ENCODE data around the gene DBNL. TPM values are rescaled to one million over a fixed set of nuclear protein-coding genes. Genes with fewer than 3 reads are reported as not detected.
A peak's percentile ranks its signal among the peaks of the same experiment; 100 is the strongest.

Gene DBNL
- total RNA-seq, 6 donors from 2014 or later = 81.8 to 169 (median 130) TPM

DNA sequence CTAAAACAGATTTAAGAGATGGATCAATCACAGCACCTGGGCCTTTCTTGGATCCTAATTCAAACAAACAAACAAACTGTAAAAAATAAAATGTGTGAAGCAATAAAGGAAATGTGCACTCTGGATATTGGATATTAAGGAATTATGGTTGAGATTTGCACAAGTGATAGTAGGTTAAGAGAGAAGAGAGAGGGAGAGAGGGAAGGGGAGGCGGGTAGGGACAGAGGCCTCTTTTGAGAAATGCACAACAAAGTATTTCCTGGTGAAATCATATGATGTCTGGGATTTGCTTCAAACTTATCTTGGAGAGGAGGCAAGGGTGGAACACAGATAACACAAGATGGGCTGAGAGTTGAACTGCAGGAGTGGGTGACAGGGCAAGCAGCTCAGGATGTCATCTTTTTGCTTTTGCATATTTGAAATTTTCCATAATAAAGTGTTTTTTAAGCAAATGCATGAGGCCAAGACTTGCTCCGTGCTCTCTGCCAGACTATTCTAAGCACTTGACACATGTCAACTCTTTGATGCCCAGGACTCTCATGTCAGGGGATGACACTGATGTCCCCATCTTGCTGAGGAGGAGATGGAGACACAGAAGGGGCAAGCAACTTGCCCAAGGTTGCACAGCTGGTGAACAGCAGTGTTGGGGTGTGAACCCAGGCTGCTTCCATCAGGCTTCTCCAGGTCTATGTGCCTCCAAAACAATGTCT lies 50.5 kb downstream of the DBNL start:
- WGBS, 2 donors = 69 to 72% methylated on average over 2 of the region's 2 CpGs
- DNase-seq (no peak), ATAC-seq (ENCODE audit: low FRiP score in 2 of 2) (no peak)
- no peak overlapping the region for H3K4me3 ChIP-seq
- no peaks in the 10 kb centered on the region for H3K36me3 ChIP-seq
- no peaks in the 10 kb centered on the region for H3K9me3 ChIP-seq
- TF ChIP-seq EP300 (IDR thresholded peaks at IDR 0.05) (no peak), POLR2AphosphoS5 (IDR thresholded peaks at IDR 0.05) (no peak), POLR2A (IDR thresholded peaks at IDR 0.05) (no peak)
- TF ChIP-seq, protein P1, sequence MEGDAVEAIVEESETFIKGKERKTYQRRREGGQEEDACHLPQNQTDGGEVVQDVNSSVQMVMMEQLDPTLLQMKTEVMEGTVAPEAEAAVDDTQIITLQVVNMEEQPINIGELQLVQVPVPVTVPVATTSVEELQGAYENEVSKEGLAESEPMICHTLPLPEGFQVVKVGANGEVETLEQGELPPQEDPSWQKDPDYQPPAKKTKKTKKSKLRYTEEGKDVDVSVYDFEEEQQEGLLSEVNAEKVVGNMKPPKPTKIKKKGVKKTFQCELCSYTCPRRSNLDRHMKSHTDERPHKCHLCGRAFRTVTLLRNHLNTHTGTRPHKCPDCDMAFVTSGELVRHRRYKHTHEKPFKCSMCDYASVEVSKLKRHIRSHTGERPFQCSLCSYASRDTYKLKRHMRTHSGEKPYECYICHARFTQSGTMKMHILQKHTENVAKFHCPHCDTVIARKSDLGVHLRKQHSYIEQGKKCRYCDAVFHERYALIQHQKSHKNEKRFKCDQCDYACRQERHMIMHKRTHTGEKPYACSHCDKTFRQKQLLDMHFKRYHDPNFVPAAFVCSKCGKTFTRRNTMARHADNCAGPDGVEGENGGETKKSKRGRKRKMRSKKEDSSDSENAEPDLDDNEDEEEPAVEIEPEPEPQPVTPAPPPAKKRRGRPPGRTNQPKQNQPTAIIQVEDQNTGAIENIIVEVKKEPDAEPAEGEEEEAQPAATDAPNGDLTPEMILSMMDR (IDR thresholded peaks at IDR 0.05) = no peak
- no peaks in the 10 kb centered on the region for H3K27me3 ChIP-seq
- peak overlapping the region in 1 of 4 donors; percentile 11 for H3K27ac ChIP-seq
- H3K4me1 ChIP-seq = peaks cover 0 to 5% (median 2%) of the 10 kb centered on the region in 4 donors

DNA sequence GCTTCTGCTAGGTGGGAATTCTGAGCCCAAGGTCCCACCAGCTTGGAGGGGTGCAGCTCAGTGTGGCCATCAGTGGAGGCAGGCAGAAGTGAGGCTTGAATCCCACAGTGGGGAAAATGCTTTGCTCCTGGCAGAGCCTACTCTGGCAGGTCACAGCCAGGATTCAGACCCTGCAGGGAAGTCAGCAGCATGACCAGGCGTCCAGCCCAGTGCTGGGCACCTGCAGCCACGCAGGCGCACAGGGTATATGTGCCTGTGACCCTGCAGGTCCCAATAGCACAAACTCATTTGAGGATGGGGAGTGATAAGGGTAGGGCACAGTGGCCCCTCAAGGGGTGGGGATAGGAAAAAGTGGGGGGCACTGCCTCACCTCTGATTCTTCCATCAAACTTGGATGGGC lies 51.3 kb downstream of the DBNL start:
- 82 to 84% methylated on average over 3 of the region's 3 CpGs for WGBS, 2 donors
- Histone ChIP-seq H3K27ac (no peak overlapping the region), H3K36me3 (no peaks in the 10 kb centered on the region), H3K9me3 (no peaks in the 10 kb centered on the region), H3K27me3 (no peaks in the 10 kb centered on the region), H3K4me1 (peaks cover 0 to 5% (median 2%) of the 10 kb centered on the region in 4 donors), H3K4me3 (no peak overlapping the region)
- DNase-seq (no peak), ATAC-seq (ENCODE audit: low FRiP score in 2 of 2) (peak in 1 of 2 donors; percentile 46)
- TF ChIP-seq, protein P1 (IDR thresholded peaks at IDR 0.05) = no peak
- TF ChIP-seq POLR2A (IDR thresholded peaks at IDR 0.05) = no peak
- TF ChIP-seq POLR2AphosphoS5 (IDR thresholded peaks at IDR 0.05) = no peak
- TF ChIP-seq EP300 (IDR thresholded peaks at IDR 0.05) = no peak

DNA sequence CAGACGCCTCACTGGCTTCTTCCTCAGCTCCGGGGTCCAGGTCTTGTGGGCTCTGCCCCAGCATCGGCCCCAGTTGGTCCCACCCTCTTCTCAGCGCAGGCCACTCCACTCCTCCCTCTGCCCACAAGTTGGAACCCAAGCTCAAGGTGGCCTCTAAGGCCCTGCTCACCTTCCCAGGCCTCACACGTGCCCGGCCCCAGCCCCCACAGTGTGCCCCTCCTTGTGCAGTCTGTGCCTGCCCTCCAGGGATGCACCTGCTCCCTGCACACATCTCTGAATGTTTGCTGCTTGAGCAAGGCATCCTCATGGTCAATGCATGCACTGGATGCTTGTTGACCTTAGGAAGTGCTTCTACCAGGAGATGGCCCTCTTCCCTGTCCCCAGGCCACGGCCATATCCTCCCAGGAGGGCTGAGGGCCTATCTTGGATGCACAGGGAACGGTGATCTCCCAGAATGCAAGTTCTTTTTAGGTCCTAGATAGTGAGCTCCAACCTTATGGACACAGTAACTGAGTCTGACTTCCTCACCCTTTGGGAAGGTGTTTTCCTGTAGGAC lies 51.9 kb downstream of the DBNL start:
- WGBS, 2 donors = 85 to 93% methylated on average over 6 to 8 of the region's 8 CpGs

DNA sequence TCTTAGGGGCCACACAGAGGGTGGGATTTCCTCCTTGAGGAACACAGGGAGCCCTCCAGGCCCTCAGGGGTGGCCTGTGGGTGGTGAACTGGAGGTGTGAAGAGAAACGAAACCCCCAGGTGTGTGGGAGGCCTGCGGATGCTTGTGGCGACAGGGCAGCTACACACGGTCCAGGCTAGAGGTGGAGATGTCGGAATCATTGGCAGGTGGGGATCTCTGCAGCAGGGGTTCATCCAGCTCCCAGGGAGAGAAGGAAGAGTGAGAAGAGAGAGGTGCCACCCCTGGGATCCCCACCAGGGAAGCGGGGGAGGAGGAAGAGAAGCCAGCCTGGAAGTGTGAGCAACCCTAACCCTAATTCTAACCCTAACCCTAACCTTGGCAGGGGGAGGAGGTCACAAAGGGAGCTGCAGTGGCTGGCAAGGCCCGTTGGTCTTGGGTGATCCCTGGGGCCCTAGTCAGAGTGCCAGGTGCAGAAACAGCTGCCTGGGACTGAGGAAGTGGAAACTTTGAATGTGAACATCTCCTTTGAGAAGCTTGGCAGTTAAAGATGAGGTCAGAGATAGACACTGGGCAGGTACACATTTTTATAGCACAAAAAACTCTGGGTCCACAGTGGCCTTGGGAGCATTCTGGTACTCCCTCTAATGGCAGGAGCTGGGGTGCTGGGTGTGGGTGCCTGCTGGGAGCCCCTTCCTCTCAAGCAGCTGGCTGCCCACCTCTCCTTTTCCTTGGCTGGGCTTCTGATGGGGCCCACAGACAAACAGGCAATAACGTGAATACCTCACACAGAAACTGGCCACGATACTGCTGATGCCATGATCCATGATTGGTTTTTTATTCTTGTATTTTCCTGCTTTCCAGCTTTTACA lies 52.8 kb downstream of the DBNL start:
- DNase-seq (no peak), ATAC-seq (ENCODE audit: low FRiP score in 2 of 2) (peak in 1 of 2 donors; percentile 13)
- 76 to 82% methylated on average over 9 of the region's 9 CpGs for WGBS, 2 donors
- no peak overlapping the region for H3K4me3 ChIP-seq
- H3K36me3 ChIP-seq = no peaks in the 10 kb centered on the region
- no peak for TF ChIP-seq POLR2AphosphoS5 (IDR thresholded peaks at IDR 0.05)
- no peak overlapping the region for H3K27ac ChIP-seq
- H3K27me3 ChIP-seq = no peaks in the 10 kb centered on the region
- peaks cover 0 to 5% (median 2%) of the 10 kb centered on the region in 4 donors for H3K4me1 ChIP-seq
- no peaks in the 10 kb centered on the region for H3K9me3 ChIP-seq

More for the DNA sequence above, 51.9 kb downstream of the DBNL start:
- Histone ChIP-seq H3K27me3 (no peaks in the 10 kb centered on the region), H3K36me3 (no peaks in the 10 kb centered on the region), H3K4me3 (no peak overlapping the region), H3K4me1 (peaks cover 0 to 5% (median 2%) of the 10 kb centered on the region in 4 donors), H3K9me3 (no peaks in the 10 kb centered on the region), H3K27ac (no peak overlapping the region)
- TF ChIP-seq, protein P1 (IDR thresholded peaks at IDR 0.05) = no peak
- DNase-seq (no peak), ATAC-seq (ENCODE audit: low FRiP score in 2 of 2) (peak in 1 of 2 donors; percentile 3)

Measured in upper lobe of left lung (tissue), 6 donors.